ENCODE data around the gene EXOC4. TPM values are rescaled to one million over a fixed set of nuclear protein-coding genes. Genes with fewer than 3 reads are reported as not detected.

EXOC4 gene
- total and polyA plus RNA-seq, 12 donors: 7.5 to 41.7 (median 34.6) TPM

GRCh38 chr7:133309333-133309732 lies 56.5 kb downstream of the EXOC4 start:
- intact Hi-C loops (cut with DNase I): no loop called here
- no peak overlapping the region for H3K27ac ChIP-seq
- H3K36me3 ChIP-seq: peaks cover 0 to 43% (median 22%) of the 10 kb centered on the region in 9 donors
- H3K4me3 ChIP-seq: no peak overlapping the region
- no peak for ATAC-seq
- 98% methylated on average over 6 of the region's 6 CpGs for WGBS, 2 donors
- no peak for DNase-seq
- H3K4me1 ChIP-seq: peaks cover 0 to 16% (median 0%) of the 10 kb centered on the region in 9 donors
- no peak for TF ChIP-seq CTCF (IDR thresholded peaks at IDR 0.05)
- H3K9me3 ChIP-seq: no peaks in the 10 kb centered on the region
- no peaks in the 10 kb centered on the region for H3K27me3 ChIP-seq

DNA sequence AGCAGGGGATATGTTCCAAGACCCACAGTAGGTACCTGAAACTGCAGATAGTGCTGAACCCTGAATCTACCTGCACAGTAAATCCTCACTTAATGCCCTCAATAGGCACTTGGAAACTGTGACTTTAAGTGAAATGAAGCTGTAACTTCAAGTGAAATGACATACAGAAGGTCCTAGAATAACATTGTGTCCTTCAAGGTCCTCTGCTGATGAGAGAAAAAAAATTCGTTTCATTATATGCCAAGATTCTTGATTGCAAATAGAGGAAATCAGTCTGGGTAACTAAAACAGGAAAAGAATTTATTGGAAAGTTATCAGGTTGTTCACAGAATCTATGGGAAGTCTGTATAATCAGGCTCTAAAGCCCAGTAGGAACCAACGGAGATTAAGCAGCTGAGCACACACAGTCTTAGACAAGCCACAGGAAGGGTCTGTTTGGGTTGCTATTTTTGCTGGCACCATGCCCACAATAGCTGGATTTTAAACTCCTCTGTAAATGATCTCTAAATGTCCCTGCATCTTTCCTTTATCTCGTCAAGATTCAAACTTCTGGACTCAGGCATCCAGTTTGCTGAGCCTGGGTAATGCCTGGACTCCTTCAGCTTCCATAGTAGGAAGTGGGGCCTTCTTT lies 57.5 kb downstream of the EXOC4 start:
- Histone ChIP-seq H3K27me3 (no peaks in the 10 kb centered on the region), H3K36me3 (peaks cover 0 to 39% (median 22%) of the 10 kb centered on the region in 9 donors), H3K4me1 (peaks cover 0 to 15% (median 0%) of the 10 kb centered on the region in 9 donors), H3K9me3 (no peaks in the 10 kb centered on the region), H3K27ac (peak overlapping the region in 1 of 10 donors; percentile 0), H3K4me3 (no peak overlapping the region)
- WGBS, 2 donors: 31 to 48% methylated on average over 3 of the region's 3 CpGs
- intact Hi-C loops (cut with DNase I): no loop called here
- peak in 6 of 8 donors; percentile 51 to 83 (median 59) for ATAC-seq
- no peak for TF ChIP-seq CTCF (IDR thresholded peaks at IDR 0.05)
- DNase-seq: peak in 1 of 2 donors; percentile 46

DNA sequence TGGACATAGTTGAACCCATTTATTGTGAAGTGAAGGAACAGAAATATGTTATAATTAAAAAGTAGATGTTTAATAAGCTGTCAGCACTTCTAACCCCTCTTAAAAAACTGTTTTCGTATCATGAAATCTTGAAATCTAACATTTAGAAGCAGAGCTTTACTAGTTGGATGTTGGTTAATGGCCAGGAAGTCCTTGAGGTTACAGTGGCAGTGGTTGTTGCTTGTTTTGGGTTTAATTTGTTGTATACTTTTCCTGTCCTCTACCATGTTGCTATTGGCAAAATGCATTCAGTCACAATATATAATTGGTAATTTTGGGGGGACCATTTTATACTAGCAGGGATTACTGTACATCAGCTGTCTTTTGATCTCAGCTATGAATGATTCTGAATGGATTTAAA lies 60.7 kb downstream of the EXOC4 start:
- Histone ChIP-seq H3K9me3 (no peaks in the 10 kb centered on the region), H3K4me3 (no peak overlapping the region), H3K4me1 (peaks cover 0 to 22% (median 5%) of the 10 kb centered on the region in 9 donors), H3K27me3 (no peaks in the 10 kb centered on the region), H3K27ac (no peak overlapping the region), H3K36me3 (peaks cover 0 to 19% (median 3%) of the 10 kb centered on the region in 9 donors)
- WGBS, 2 donors: 96 to 100% methylated on average over 1 of the region's 1 CpG
- TF ChIP-seq CTCF (IDR thresholded peaks at IDR 0.05): no peak
- DNase-seq: no peak
- ATAC-seq: no peak
- intact Hi-C loops (cut with DNase I): no loop called here

- peaks cover 0 to 22% (median 5%) of the 10 kb centered on the region in 9 donors for H3K4me1 ChIP-seq
- H3K27me3 ChIP-seq: no peaks in the 10 kb centered on the region
- H3K36me3 ChIP-seq: peaks cover 0 to 17% (median 3%) of the 10 kb centered on the region in 9 donors
- H3K9me3 ChIP-seq: no peaks in the 10 kb centered on the region
- H3K27ac ChIP-seq: no peak overlapping the region
- intact Hi-C loops (cut with DNase I): no loop called here
- no peak for ATAC-seq
- no peak for DNase-seq
- no peak for TF ChIP-seq CTCF (IDR thresholded peaks at IDR 0.05)
- no peak overlapping the region for H3K4me3 ChIP-seq
- 93 to 99% methylated on average over 1 of the region's 1 CpG for WGBS, 2 donors
These were observed 61.2 kb downstream of the EXOC4 start for GRCh38 chr7:133314084-133314483.

Data from heart right ventricle (tissue), 16 donors.